ENCODE results near the gene RASSF5.

- no peak for TF ChIP-seq CTCF (IDR thresholded peaks at IDR 0.05; ENCODE audit: low read depth, low read length, poor library complexity, severe bottlenecking)
- no peak for TF ChIP-seq EZH2phosphoT487 (IDR thresholded peaks at IDR 0.05; ENCODE audit: borderline replicate concordance, low read length)
Observed at GRCh38 chr1:206595581-206596318, 88.4 kb downstream of the RASSF5 start.

All from DOHH2 (cell line).